Medulla oblongata (tissue), 1 donor: ENCODE data around the gene LTBP2.
A peak's percentile ranks its signal among the peaks of the same experiment; 100 is the strongest.

Experiments
- DNase-seq: peaks from one replicate; pipeline ENCODE4 v3.0.0-alpha.2; 2015; ENCODE audit errors: extremely low spot score

The LTBP2 gene

GRCh38 chr14:74571901-74572725, 39.9 kb downstream of the LTBP2 start:
- no peak for DNase-seq

GRCh38 chr14:74571441-74571841, 40.6 kb downstream of the LTBP2 start:
- no peak for DNase-seq

GRCh38 chr14:74570696-74571095, 41.3 kb downstream of the LTBP2 start:
- no peak for DNase-seq

- no peak for DNase-seq
These were observed 42.0 kb downstream of the LTBP2 start for GRCh38 chr14:74569806-74570591.

DNA sequence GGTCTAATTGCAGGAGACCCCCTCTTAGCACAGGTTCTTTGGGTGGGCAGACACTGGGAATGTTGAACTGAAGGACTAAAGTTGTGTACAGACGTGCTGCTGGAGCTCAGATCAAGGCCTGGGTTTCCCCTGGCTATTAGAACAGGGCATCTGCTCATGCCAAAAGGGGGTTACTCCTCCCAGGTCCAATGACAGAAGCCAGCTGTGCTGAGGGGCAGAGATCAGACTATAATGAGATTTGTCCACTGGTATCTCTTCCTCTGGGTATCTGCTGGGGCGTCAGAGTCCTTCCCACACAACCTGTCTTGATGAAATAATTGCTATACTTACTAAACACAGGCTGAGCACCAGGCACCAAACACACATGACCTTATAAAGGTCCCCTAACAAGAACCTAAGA, 42.6 kb downstream of the LTBP2 start:
- no peak for DNase-seq

- peak; percentile 27 for DNase-seq
These were observed 43.1 kb downstream of the LTBP2 start for GRCh38 chr14:74568911-74569310.

DNA sequence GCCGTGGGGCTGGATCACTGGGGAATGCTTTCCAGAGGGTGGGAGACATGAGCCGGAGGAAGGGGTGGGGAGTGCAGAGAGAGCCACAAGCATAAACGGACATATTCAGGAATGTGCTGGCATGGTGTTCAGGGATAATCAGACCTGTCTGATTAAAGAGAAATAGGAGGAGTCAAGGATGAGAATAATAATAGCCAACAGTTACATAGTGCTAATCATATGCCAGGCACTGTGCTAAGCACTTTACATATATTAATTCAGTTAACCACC, 43.7 kb downstream of the LTBP2 start:
- DNase-seq = no peak

DNA sequence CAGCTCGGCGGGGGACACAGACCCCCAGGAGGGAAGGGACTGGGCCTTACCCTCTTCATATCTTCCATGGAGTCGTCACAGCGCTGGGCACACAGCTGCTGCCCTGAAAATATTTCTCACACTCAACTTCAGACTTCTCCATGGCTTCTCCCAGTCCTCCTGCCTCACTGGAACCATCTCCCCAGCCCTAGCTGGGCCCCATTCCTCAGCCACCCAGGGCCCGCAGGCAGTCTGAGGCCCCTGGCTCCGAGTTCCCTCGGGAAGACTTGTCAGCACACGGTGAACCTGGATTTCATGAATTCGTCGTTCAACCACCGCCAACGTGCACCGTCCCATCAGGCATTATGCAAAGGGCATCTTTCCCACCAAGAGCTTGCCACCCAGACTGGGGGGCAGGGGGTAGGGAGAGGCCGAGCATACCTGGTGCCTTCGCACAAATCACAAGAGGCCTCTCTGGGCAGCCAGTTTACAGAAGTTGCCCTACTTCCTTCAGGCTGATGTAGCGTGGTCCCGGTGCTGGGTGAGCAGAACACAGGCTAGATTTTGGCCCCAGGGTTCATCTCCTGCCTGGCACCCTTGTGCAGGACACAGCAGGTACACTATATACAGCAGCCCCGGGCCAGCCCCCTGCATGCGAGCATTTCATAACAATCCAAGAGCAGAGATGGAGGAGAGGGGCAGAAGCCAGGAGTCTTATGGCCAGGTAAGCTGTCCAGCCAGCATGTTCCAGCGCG, 44.2 kb downstream of the LTBP2 start:
- DNase-seq = no peak

- peak; percentile 24 for DNase-seq
These were observed 44.8 kb downstream of the LTBP2 start for GRCh38 chr14:74567219-74567618.

- no peak for DNase-seq
These were observed 45.6 kb downstream of the LTBP2 start for GRCh38 chr14:74566174-74567141.

DNA sequence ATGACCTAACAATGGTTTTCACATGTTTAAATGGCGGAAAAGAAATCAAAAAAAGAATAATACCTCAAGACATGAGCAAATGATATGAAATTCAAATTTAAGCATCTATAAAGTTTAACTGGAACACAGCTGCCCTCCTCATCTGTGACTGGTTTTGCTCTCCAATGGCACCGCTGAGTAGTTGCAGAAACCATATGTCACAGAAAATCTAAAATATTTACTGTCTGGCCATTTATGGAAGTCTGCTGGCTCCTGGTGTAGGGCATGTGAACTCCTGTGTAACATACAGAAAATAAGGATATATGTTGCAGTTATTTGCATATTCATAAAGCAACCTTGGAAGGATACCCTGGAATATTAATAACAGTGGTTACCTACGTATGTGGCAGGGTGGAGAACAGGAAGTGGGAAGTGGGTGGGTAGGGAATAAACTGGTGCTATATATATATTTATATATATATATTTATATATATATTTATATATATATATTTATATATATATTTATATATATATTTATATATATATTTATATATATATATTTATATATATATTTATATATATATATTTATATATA, 48.4 kb downstream of the LTBP2 start:
- DNase-seq = no peak

DNA sequence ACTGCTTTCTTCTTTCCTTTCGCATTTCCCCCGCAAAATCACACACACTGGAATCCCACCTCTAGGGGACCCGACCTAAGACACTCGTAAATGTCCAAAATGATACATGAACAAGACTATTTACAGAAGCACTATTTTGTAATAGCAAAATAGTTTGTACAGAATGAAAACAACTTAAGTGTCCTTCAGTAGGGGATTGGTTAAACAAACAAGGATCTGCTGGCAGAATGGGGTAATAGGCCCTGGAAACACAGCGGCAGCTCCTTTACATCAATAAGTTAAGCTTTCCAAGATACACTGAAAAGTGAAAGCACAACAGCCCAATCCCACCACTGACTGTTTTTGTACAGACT, 48.8 kb downstream of the LTBP2 start:
- DNase-seq = no peak

DNA sequence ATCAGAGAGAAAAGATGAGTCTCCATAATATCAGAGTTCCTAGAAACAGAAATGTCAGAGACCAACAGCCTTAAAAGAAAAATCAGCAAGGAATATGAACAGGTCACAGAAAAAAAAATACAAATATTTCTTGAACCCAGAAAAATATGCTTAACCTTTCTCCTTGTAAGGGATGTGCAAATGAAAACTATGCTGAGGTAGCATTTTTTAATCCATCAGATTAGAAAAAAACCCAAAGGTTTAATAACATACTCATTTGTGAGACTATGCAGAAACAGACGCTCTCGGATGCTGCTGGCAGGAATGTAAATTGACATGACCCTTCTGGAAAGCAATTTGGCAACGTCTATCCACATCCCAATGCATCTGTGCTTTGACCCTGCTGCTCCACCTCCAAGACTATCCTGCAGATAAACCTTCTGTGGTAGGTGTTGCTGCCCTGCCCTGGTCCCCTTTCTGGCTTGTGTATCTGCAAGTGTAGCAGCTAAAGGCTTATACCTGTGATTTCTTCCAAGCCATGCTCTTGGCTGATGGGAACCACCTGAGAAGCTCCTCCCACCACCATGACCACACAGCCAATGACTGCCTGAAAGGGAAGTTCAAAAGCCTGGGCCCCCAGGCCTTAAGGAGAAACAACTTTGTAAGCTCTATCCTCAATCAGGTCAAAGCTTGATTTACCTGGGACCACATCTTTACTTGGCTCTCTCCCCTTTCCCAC, 49.4 kb downstream of the LTBP2 start:
- DNase-seq = no peak

DNA sequence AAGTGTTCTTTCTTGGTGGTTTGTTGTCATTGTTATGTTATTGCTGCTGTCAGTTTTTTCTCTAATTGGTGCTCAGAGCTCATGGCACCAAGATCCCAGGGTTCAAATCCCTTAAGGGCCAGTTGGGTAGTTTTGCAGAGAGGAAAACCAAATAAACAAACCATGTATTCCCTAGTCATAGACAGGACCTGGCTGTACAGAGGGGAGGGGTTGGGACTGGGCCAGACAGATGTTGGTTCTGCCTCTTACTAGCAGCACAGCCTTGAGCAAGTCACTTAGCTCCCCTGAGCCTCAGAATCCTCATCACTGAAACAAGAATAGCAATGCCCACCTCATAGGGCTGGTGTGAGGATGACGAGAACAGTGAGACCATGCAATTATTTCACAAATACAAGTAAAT, 53.4 kb downstream of the LTBP2 start:
- no peak for DNase-seq

DNA sequence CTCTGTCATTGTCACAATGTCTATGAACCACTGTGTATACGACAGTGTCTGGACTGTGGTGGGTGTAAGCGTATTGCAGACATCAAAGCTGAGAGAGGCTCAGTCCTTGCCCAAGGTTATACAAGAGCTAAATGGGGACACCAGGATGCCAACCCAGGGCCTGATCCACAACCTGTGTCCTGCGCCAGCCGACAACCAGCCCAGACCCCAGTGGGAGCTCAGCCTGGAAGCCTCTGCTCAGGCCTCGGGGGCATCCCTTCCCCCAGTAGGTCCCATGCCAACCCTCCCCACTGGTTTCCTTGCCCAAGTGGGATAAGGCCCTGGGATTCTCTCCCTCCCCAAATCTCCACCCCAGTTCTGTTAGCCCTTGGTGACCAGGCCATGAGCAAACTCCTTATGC, 54.3 kb downstream of the LTBP2 start:
- DNase-seq = no peak

DNA sequence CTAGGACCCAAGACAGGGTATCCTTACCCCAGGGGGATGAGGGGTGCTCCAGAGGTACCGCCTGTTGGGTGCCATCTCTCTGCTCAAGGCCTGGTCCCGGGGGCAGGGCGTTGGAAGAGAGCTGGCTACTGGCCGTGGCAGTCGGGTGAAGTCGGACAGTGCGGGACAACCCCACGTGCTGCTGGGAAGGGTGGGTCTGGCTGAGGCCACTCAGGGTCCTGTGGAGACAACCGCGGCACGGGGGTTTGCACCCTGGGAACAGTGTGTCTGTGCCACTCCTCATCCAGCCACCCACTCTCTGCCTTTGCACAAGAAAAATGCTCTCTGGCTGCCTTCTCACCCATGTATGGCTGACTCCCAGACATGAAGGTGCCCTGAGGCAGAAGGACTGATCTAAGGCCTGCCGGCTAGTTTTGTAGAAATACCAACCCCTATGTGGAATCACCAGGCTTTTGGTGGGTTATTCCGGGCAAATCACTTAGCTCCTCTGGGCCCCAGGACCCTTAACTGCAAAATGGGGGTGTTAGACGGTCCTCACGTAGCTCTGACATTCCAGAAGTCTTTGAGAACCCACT, 56.5 kb downstream of the LTBP2 start:
- DNase-seq = no peak

DNA sequence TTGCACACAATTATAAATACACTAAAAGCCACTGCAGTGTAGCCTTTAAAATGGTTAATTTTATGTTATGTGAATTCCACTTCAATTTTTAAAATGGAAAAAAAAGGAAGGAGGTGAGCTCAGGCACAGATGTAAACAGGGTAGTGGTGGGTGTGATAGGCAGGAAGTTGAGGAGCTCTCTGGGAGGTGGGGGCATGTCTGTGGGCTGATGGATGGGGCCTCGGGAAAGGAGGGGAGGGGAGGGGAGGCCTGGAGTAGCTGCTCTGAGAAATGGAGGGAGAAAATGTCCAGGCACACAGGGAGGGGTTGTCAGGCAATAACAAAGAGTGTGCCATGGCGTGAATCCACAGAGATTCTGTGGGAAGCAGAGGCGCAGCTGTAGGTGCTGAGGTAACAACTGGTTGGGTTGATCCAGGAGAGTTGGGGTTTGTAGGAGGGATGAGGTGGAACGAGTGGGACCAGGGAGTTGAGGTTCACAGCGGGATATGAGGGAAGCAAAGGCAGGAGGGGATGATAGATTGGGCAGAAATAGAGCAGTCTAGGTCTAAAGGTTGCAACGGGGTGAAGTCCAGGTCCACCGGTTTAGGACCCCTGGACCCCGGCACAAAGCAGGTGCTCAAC, 57.2 kb downstream of the LTBP2 start:
- no peak for DNase-seq

DNA sequence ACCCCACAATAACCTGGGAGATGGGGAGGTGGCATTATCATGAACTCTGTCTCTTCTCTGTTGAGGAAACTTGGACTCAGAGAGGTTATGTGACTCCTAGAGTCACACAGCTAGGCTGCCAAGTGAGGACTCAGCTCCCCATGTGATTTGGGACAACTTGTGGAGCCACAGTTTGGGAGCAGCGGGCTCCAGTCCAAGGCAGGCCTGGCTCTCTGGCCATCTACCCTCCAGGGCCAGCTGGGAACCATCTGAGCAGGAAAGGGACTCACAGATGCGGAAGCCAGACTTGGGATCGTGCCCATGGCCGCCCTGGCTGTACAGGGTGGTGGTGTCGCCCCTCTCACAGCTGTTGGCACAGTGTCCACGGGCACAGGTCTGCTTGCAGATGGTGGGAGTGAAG, 59.4 kb downstream of the LTBP2 start:
- DNase-seq = peak; percentile 17

- DNase-seq = peak; percentile 47
These were observed 60.3 kb downstream of the LTBP2 start for GRCh38 chr14:74551431-74552371.
